ENCODE results near the gene NCOA3. TPM values are rescaled to one million over a fixed set of nuclear protein-coding genes. Genes with fewer than 3 reads are reported as not detected.

Gene NCOA3
- total and polyA plus RNA-seq, 7 donors, result 11.9 to 56.9 (median 18.1) TPM

DNA sequence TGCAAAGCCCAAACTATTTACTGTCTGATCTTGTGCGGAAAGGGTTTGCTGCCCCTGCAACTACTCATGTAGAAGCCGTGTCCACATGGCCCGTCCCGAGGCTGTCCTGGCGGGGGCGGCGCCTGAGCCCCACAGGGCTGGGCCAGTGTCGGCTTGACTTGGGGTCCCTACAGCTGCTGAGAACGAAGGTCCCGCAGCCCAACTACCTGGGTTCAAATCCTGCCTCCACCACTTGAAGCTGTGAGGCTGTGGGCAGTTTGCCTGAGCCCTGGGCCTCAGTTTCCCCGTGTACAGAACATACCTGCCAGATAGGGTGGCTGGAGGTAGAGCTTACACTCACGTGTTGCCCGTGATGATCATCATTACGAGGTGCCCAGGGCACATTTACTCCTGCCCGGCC is 172.5 kb downstream of the NCOA3 start:
- H3K27ac ChIP-seq, result no peak overlapping the region
- TF ChIP-seq, protein P1, sequence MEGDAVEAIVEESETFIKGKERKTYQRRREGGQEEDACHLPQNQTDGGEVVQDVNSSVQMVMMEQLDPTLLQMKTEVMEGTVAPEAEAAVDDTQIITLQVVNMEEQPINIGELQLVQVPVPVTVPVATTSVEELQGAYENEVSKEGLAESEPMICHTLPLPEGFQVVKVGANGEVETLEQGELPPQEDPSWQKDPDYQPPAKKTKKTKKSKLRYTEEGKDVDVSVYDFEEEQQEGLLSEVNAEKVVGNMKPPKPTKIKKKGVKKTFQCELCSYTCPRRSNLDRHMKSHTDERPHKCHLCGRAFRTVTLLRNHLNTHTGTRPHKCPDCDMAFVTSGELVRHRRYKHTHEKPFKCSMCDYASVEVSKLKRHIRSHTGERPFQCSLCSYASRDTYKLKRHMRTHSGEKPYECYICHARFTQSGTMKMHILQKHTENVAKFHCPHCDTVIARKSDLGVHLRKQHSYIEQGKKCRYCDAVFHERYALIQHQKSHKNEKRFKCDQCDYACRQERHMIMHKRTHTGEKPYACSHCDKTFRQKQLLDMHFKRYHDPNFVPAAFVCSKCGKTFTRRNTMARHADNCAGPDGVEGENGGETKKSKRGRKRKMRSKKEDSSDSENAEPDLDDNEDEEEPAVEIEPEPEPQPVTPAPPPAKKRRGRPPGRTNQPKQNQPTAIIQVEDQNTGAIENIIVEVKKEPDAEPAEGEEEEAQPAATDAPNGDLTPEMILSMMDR (IDR thresholded peaks at IDR 0.05), result no peak
- no peaks in the 10 kb centered on the region for H3K27me3 ChIP-seq (ENCODE audit: insufficient read depth in 3 of 3, low read length in 2 of 3)
- 93 to 95% (median 95%) methylated on average over 15 of the region's 15 CpGs for WGBS, 3 donors
- DNase-seq (no peak), ATAC-seq (no peak)
- H3K4me3 ChIP-seq, result no peak overlapping the region
- peaks cover 0 to 3% of the 10 kb centered on the region in 2 donors for H3K36me3 ChIP-seq (ENCODE audit: insufficient read depth in 1 of 2, low read depth in 1 of 2)
- no peaks in the 10 kb centered on the region for H3K4me1 ChIP-seq
- no peaks in the 10 kb centered on the region for H3K9me3 ChIP-seq
- intact Hi-C loops (cut with DNase I), result loop anchor here in 1 of 2 donors (5.0 kb wide), 1 partner anchor 948 kb away; no protein-coding TSS in a partner anchor

DNA sequence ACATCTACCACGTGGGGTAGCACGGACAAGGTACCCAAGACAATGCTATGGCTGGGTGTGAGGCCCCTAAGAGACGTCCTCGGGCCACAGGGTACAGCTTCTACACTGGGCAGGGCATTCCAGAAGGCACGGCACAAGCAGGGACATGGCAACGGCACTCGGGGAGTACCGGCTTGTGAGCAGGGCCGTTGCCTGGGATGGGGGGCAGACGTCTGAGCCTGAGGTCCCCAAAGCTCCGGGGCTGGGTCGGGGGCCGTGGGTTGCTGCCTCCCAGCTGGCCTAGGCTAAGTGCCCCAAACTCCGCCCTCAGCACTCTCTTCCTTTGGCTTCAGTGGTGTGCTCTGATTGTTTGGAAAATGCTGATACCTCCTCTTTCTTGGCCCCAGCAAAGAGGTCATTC is 173.0 kb downstream of the NCOA3 start:
- 84 to 89% (median 87%) methylated on average over 14 of the region's 14 CpGs for WGBS, 3 donors
- no peak for ATAC-seq

DNA sequence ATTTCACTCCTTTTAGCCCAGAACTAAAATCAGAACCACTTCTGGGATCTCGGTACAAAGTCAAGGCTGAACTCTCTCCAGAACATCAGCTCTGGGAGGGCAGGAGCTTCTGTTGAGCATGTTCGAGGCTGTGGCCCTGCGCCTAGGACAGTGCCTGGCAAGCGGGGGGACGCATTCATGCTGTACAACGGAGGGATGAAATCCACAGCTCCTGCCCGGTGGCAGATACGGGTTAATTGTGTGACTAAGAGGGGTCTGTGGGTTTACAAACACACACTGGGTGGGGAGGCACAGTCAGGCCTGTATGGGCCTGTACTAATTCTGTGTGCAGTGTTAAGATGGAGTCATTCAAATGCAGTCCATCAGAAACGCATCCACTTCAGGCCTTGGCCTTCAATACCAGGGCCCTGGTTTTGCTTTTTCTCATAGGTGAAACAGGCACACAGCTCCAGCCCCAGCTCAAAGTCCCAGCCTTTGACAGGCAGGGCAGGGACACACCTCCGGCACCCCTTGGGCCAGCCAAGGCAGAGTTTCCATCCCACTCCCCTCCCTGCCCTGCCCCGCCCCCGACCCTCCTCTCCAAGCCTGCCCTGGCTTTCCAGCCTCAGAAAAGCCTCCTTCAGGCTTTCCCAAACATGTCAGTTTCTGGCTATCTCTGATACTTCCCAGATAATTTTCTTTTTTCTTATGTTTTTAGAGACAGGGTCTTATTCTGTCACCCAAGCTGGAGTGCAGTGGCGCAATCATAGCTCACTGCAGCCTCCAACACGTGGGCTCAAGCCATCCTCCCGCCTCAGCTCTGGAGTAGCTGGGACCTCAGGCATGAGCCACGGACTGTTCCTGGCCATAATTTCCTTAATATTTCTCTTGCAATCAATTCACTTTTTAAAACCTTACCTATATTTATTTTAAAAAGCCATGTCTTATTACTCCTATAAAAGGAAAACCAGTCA is 173.8 kb downstream of the NCOA3 start:
- TF ChIP-seq, protein P1 (IDR thresholded peaks at IDR 0.05), result no peak
- 89 to 96% (median 95%) methylated on average over 16 of the region's 16 CpGs for WGBS, 3 donors
- Histone ChIP-seq H3K9me3 (no peaks in the 10 kb centered on the region), H3K36me3 (ENCODE audit: insufficient read depth in 1 of 2, low read depth in 1 of 2) (peaks cover 0 to 3% of the 10 kb centered on the region in 2 donors), H3K4me3 (no peak overlapping the region), H3K4me1 (no peaks in the 10 kb centered on the region), H3K27ac (no peak overlapping the region), H3K27me3 (ENCODE audit: insufficient read depth in 3 of 3, low read length in 2 of 3) (no peaks in the 10 kb centered on the region)
- ATAC-seq (no peak), DNase-seq (no peak)
- intact Hi-C loops (cut with DNase I), result loop anchor here in 1 of 2 donors (2.0 kb wide), 1 partner anchor 945 kb away; no protein-coding TSS in a partner anchor

More for the DNA sequence above, 173.0 kb downstream of the NCOA3 start:
- no peaks in the 10 kb centered on the region for H3K4me1 ChIP-seq
- no peaks in the 10 kb centered on the region for H3K9me3 ChIP-seq
- TF ChIP-seq, protein P1 (IDR thresholded peaks at IDR 0.05), result no peak
- H3K27me3 ChIP-seq (ENCODE audit: insufficient read depth in 3 of 3, low read length in 2 of 3), result no peaks in the 10 kb centered on the region
- DNase-seq, result no peak
- no peak overlapping the region for H3K4me3 ChIP-seq
- intact Hi-C loops (cut with DNase I), result loop anchor here in 1 of 2 donors (5.0 kb wide), 1 partner anchor 948 kb away; no protein-coding TSS in a partner anchor
- H3K36me3 ChIP-seq (ENCODE audit: insufficient read depth in 1 of 2, low read depth in 1 of 2), result peaks cover 0 to 3% of the 10 kb centered on the region in 2 donors
- H3K27ac ChIP-seq, result no peak overlapping the region

DNA sequence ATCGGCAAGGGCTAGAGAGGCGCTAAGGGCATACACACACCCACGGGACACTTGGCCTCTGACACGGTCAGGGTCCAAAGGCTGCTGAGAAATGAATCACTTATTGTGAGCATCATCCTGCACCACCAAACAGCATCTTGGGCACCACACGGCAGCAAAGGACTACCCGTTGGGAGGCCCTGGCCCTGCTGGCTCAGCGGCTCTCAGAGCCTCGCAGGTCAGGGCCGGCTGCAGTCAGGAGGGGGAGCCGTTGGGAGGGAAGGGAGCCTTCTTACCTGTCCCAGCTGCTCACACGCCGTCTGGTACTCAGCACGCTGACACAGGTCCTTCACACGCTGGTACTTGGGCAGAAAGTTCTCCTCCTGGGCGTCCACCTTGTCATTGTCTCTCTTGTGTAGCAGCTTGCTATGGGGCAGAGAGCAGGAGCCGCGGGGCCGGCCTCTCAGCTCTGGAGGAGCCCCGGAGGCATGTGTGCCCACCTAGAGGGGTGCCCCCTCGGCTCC is 174.6 kb downstream of the NCOA3 start:
- no peaks in the 10 kb centered on the region for H3K4me1 ChIP-seq
- no peaks in the 10 kb centered on the region for H3K9me3 ChIP-seq
- no peaks in the 10 kb centered on the region for H3K27me3 ChIP-seq (ENCODE audit: insufficient read depth in 3 of 3, low read length in 2 of 3)
- intact Hi-C loops (cut with DNase I), result loop anchor here in 1 of 2 donors (2.0 kb wide), 1 partner anchor 945 kb away; no protein-coding TSS in a partner anchor
- H3K36me3 ChIP-seq (ENCODE audit: insufficient read depth in 1 of 2, low read depth in 1 of 2), result peaks cover 0 to 3% of the 10 kb centered on the region in 2 donors
- no peak overlapping the region for H3K4me3 ChIP-seq
- 84 to 85% (median 85%) methylated on average over 20 of the region's 20 CpGs for WGBS, 3 donors
- no peak overlapping the region for H3K27ac ChIP-seq
- TF ChIP-seq, protein P1 (IDR thresholded peaks at IDR 0.05), result no peak
- ATAC-seq (no peak), DNase-seq (no peak)

Measured in psoas muscle (tissue), 8 donors.